Thyroid gland (tissue), 4 donors: ENCODE results near the gene ZC3H6. TPM values are rescaled to one million over a fixed set of nuclear protein-coding genes. Genes with fewer than 3 reads are reported as not detected.
"Not testable (repeated sequence)": the region's sequence is repeated elsewhere in the genome, so short reads cannot be mapped to it uniquely, and the experiment has no call there.

ENCODE experiments used
- DNase-seq, 2 donors: peaks; one replicate each; pipeline ENCODE4 v3.0.0-alpha.2; 2019
- H3K27ac ChIP-seq, 3 donors: fragments of 200-600 bp; sonication (generic); 1 replicate in 2 of 3; 2 replicates in 1 of 3; pipeline ENCODE4 v1.5.1; 2016 to 2019; ENCODE audit warnings: mild to moderate bottlenecking in 1 of 3, moderate library complexity in 1 of 3
- H3K27me3 ChIP-seq: fragments of 200-600 bp; sonication (generic); one replicate; pipeline ENCODE4 v1.5.1; 2019
- H3K36me3 ChIP-seq, 2 donors: fragments of 200-600 bp; sonication (generic); one replicate each; pipeline ENCODE4 v1.5.1; 2016 to 2019
- H3K4me1 ChIP-seq, 2 donors: fragments of 200-600 bp; sonication (generic); one replicate each; pipeline ENCODE4 v1.5.1; 2017 to 2019
- H3K4me3 ChIP-seq, 3 donors: fragments of 200-600 bp; sonication (generic); replicated peaks in 1 of 3; 1 replicate in 2 of 3; 2 replicates in 1 of 3; pipeline ENCODE4 v1.5.1; 2016; ENCODE audit warnings: mild to moderate bottlenecking in 1 of 3
- H3K9me3 ChIP-seq: fragments of 200-600 bp; sonication (generic); one replicate; pipeline ENCODE4 v1.5.1; 2017
- WGBS, 2 donors: methylation state at CpG; one replicate each; pipeline ENCODE4 v1.1.5; 2017; 5-methylcytosine and 5-hydroxymethylcytosine counted together
- intact Hi-C: fragments of 100-400 bp; cut with DNase I; formaldehyde crosslinking; loops from one replicate; pipeline ENCODE4 v1.15.1; 2023
- small RNA-seq: library from RNA; depleted of rRNA; stranded (forward); fragments of <200 nt; gene quantifications from one replicate; pipeline ENCODE3, GENCODE V24; 2016
- total RNA-seq, 4 donors: library from RNA; depleted of rRNA; stranded (reverse); fragments of >200 nt; gene quantifications; one replicate each; pipeline ENCODE4 v1.2.3, GENCODE V29; 2016

Gene ZC3H6
- total RNA-seq, 4 donors from 2014 or later: 17.4 to 20.1 (median 19.0) TPM

GRCh38 chr2:112360055-112360454 lies 84.7 kb downstream of the ZC3H6 start:
- intact Hi-C loops, H3K4me1 ChIP-seq, H3K27me3 ChIP-seq, DNase-seq, H3K9me3 ChIP-seq, H3K36me3 ChIP-seq, H3K27ac ChIP-seq, H3K4me3 ChIP-seq: not testable (repeated sequence)
- 97 to 98% methylated on average over 7 of the region's 7 CpGs for WGBS, 2 donors

Small RNAs within 50 kb of the gene (small RNA-seq; reads per million reads assigned to genes)
- gene AC115115.1: not detected

Other genes starting within 250 kb of the ZC3H6 start
- 10 to 100 TPM; 30.6 to 35.8 (median 34.9) TPM for gene TMEM87B, start 220.3 kb upstream of the ZC3H6 start, total RNA-seq
- 10 to 100 TPM; 10.3 to 33.6 (median 16.4) TPM for gene FBLN7, start 137.2 kb upstream of the ZC3H6 start, total RNA-seq
- gene ZC3H8, start 20.6 kb upstream of the ZC3H6 start, total RNA-seq: 10 to 100 TPM; 26.9 to 68.1 (median 43.1) TPM
- gene RGPD8, start 158.0 kb downstream of the ZC3H6 start, total RNA-seq: 10 to 100 TPM; 32.2 to 55.5 (median 45.2) TPM
- gene TTL, start 206.6 kb downstream of the ZC3H6 start, total RNA-seq: 10 to 100 TPM; 12.0 to 22.2 (median 19.0) TPM